GM13976 (cell line): ENCODE data around the gene FCRL1.

ENCODE experiments used
- DNase-seq: peaks from one replicate; pipeline ENCODE4 v3.0.0; 2012; ENCODE audit warnings: low spot score
- CTCF ChIP-seq: IDR thresholded peaks from 2 replicates; pipeline ENCODE4 v1.5.1; 2012; ENCODE audit warnings: borderline replicate concordance, mild to moderate bottlenecking; ENCODE audit not compliant: insufficient read depth; ENCODE audit errors: extremely low read depth, missing control alignments, control extremely low read depth
- in situ Hi-C: fragments of 300-500 bp; cut with MboI; formaldehyde crosslinking; loops from one replicate; pipeline ENCODE4 v1.12.0; 2022; ENCODE audit warnings: low sequenced_read_pairs, mixed read lengths, inconsistent platforms; ENCODE audit not compliant: unreplicated experiment

FCRL1 gene, protein sequence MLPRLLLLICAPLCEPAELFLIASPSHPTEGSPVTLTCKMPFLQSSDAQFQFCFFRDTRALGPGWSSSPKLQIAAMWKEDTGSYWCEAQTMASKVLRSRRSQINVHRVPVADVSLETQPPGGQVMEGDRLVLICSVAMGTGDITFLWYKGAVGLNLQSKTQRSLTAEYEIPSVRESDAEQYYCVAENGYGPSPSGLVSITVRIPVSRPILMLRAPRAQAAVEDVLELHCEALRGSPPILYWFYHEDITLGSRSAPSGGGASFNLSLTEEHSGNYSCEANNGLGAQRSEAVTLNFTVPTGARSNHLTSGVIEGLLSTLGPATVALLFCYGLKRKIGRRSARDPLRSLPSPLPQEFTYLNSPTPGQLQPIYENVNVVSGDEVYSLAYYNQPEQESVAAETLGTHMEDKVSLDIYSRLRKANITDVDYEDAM

DNA sequence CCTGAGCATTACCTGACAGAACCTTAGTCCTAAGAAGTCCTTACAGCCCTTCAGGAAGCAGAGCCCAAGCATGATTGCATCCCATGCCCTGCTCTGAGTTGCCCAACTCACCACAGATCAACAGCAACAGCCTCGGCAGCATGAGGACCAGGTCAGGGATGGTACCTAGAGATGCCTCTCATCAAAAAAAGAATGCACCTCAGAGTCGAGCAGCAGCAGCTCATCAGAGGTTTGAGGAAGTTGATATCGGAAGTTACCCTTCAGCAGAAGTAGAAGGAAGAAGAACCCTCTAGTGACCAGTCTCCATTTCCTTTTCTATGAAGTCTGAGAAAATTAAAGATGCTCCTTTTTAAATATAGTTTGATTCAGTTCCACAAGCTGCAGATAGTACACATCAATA lies at the start of gene FCRL1:
Gene FCRL1 (minus strand): TSS at position 225 of the 400 bp plus-strand sequence. CDS start 83 bp downstream, at position 142.
- DNase-seq: no peak
- in situ Hi-C loops: no loop called here
- no peak for TF ChIP-seq CTCF

- TF ChIP-seq CTCF: no peak
- DNase-seq: no peak
- in situ Hi-C loops: no loop called here
Observed at GRCh38 chr1:157868654-157869053, 48.7 kb upstream of the FCRL1 start.

DNA sequence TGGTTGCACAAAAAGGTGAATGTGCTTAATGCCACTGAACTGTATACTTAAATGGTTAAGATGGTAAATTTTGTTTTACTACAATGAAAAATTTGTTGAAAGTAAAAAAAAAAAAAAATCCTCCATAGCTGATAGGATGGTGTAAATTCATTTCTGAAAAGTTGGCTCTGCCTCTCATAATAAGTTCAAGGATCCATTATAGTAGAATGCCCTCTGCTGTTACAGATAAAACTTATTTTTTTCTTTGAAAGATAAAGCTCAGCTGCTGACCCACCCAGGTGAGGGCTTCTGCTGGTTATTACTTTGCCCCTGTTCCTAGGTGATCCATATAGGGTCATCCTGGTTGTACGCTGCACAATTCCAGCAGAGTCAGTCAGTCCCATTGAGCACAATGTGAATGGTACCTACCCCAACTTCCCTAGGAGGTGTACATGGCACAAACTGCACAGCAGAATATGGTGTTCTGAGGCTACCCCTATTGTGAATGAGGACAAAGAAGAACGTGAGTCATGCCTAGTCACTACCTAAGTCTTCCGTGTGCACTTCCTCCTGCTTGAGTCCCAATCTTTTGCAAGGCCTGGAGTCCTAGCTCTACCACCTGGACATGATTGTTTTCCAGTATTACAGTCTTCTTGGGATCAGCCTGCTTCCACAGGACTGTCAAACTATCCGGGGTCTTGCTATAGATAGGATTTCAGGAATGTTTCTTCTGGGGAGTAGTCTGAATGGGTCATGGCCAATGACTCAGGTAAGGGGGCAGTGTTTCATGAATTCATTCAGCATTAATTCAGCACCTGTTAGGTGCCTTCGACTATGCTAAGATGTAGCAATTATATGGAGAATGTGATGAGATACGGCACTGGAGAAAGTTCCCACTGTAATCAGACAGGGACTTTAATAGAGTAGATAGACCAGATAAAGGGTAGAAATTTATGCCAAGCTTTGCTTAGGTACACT lies 42.5 kb upstream of the FCRL1 start:
- TF ChIP-seq CTCF: no peak
- in situ Hi-C loops: no loop called here
- DNase-seq: no peak

- DNase-seq: no peak
- no peak for TF ChIP-seq CTCF
- in situ Hi-C loops: no loop called here
Observed at GRCh38 chr1:157856538-157856937, 36.6 kb upstream of the FCRL1 start.

GRCh38 chr1:157852476-157852875 lies 32.6 kb upstream of the FCRL1 start:
- in situ Hi-C loops: no loop called here

More at GRCh38 chr1:157852476-157852875, 32.6 kb upstream of the FCRL1 start:
- DNase-seq: no peak
- TF ChIP-seq CTCF: no peak
